Stimulated activated CD4-positive, alpha-beta T cell treated with anti-CD3 and anti-CD28 coated beads, Interleukin-12 subunit alpha, Interleukin-12 subunit beta, amount 100 ng/mL, for 24 hours (primary cell): ENCODE data around the gene DDHD1.
"Not testable (repeated sequence)": the region's sequence is repeated elsewhere in the genome, so short reads cannot be mapped to it uniquely, and the experiment has no call there.

Experiments
- DNase-seq, 2 experiments: peaks; one replicate each; pipeline ENCODE4 v3.0.0-alpha.2; 2020; ENCODE audit warnings: low read depth in 2 of 2

Gene DDHD1

GRCh38 chr14:53108292-53109104 is 44.6 kb downstream of the DDHD1 start:
- DNase-seq: no peak

- no peak for DNase-seq
Observed at GRCh38 chr14:53106768-53107167, 46.4 kb downstream of the DDHD1 start.

- no peak for DNase-seq
Observed at GRCh38 chr14:53103636-53104340, 49.3 kb downstream of the DDHD1 start.

- DNase-seq: no peak
Observed at GRCh38 chr14:53093206-53093605, 59.9 kb downstream of the DDHD1 start.

GRCh38 chr14:53090853-53091252 is 62.3 kb downstream of the DDHD1 start:
- no peak for DNase-seq

- not testable (repeated sequence) for DNase-seq
Observed at GRCh38 chr14:53084954-53085353, 68.2 kb downstream of the DDHD1 start.

- no peak for DNase-seq
Observed at GRCh38 chr14:53064475-53064874, 88.6 kb downstream of the DDHD1 start.

- DNase-seq: no peak
Observed at GRCh38 chr14:53062856-53063255, 90.3 kb downstream of the DDHD1 start.

GRCh38 chr14:53060046-53060445 is 93.1 kb downstream of the DDHD1 start:
- DNase-seq: no peak

- no peak for DNase-seq
Observed at GRCh38 chr14:53055003-53055402, 98.1 kb downstream of the DDHD1 start.

- no peak for DNase-seq
Observed at GRCh38 chr14:53054457-53054856, 98.7 kb downstream of the DDHD1 start.

GRCh38 chr14:53048631-53049030 is 104.5 kb downstream of the DDHD1 start:
- no peak for DNase-seq

GRCh38 chr14:53047307-53048069 is 105.6 kb downstream of the DDHD1 start:
- DNase-seq: no peak

- DNase-seq: no peak
Observed at GRCh38 chr14:53044486-53044885, 108.6 kb downstream of the DDHD1 start.

GRCh38 chr14:53043027-53043581 is 110.0 kb downstream of the DDHD1 start:
- no peak for DNase-seq

GRCh38 chr14:53042480-53042879 is 110.6 kb downstream of the DDHD1 start:
- no peak for DNase-seq

GRCh38 chr14:53041067-53041466 is 112.1 kb downstream of the DDHD1 start:
- no peak for DNase-seq

- DNase-seq: no peak
Observed at GRCh38 chr14:53038629-53039028, 114.5 kb downstream of the DDHD1 start.

- DNase-seq: no peak
Observed at GRCh38 chr14:53037016-53037415, 116.1 kb downstream of the DDHD1 start.

GRCh38 chr14:53035336-53036210 is 117.5 kb downstream of the DDHD1 start:
- no peak for DNase-seq

GRCh38 chr14:53034688-53035230 is 118.4 kb downstream of the DDHD1 start:
- no peak for DNase-seq
